ENCODE results near the gene YPEL1.
A peak's percentile ranks its signal among the peaks of the same experiment; 100 is the strongest.
"Not testable (repeated sequence)": the region's sequence is repeated elsewhere in the genome, so short reads cannot be mapped to it uniquely, and the experiment has no call there.

Gene YPEL1

GRCh38 chr22:21721195-21721852, 14.3 kb downstream of the YPEL1 start:
- not testable (repeated sequence) for DNase-seq (ENCODE audit: low read depth in 2 of 2)

- DNase-seq (ENCODE audit: low read depth in 2 of 2): not testable (repeated sequence)
These were observed 15.3 kb downstream of the YPEL1 start for GRCh38 chr22:21720191-21720859.

DNA sequence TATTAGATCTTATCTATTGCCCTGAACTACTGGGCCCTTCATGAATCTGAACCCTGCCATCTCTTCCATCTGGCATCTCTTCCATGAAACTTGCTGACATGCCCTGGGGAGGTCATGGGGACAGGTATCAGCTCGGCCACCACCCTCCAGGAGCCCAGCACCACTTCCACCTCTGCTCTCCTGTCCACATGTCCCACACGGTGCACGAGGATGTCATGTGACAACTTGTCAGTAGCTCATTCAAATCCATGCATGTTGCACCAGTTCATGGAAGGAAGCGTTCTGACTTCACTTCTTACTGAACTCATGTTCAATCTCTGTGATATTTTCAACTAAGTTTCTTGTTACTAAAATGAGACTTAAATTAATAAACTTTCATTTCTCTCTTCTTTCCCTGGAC, 16.6 kb downstream of the YPEL1 start:
- DNase-seq (ENCODE audit: low read depth in 2 of 2): no peak

- DNase-seq (ENCODE audit: low read depth in 2 of 2): no peak
These were observed 17.1 kb downstream of the YPEL1 start for GRCh38 chr22:21718499-21718898.

GRCh38 chr22:21716395-21717122, 19.0 kb downstream of the YPEL1 start:
- DNase-seq (ENCODE audit: low read depth in 2 of 2): not testable (repeated sequence)

- DNase-seq (ENCODE audit: low read depth in 2 of 2): no peak
These were observed 20.8 kb downstream of the YPEL1 start for GRCh38 chr22:21714786-21715185.

- DNase-seq (ENCODE audit: low read depth in 2 of 2): no peak
These were observed 21.4 kb downstream of the YPEL1 start for GRCh38 chr22:21714059-21714770.

GRCh38 chr22:21713428-21714058, 22.1 kb downstream of the YPEL1 start:
- no peak for DNase-seq (ENCODE audit: low read depth in 2 of 2)

DNA sequence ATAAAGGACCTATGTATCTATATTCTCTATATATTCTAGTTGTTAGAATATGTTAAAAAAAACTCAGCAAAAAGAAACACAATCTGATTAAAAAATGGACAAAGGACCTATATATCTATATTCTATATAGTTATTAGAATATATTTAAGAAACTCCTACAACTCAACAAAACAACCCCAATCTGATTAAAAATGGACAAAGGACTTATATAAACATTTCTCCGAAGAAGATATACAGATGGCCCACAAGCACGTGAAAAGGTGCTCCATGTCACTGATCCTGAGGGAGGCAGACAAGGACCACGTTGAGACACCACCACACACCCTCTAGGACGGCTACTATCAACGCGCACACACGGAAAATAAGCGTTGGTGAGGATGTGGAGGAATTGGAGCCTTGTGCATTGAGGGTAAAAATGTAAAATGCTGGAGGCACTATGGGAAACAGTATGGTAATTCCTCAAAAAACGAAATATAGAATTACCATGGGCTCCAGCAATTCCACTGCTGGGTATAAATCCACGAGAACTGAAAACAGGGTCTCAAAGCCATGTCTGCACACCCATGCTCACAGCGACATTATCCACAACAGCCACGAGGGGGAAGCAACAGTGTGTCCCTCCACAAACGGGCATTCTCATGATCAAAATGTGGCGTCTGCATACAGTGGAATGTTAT, 22.7 kb downstream of the YPEL1 start:
- peak in 1 of 2 donors; percentile 30 for DNase-seq (ENCODE audit: low read depth in 2 of 2)

DNA sequence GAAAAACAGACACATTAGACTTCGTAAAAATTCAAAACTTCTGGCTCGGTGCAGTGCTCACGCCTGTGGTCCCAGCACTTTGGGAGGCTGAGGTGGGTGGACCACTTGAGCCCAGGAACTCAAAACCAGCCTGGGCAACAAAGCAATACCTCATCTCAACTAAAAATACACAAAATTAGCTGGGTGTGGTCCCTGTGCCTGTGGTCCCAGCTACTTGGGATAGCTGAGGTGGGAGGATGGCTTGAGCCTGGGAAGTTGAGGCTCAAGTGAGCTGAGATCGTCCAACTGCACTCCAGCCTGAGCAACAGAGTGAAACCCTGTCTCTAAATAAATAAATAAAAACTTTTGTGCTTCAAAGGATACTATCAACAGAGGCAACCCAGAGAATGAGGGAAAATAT, 23.7 kb downstream of the YPEL1 start:
- DNase-seq (ENCODE audit: low read depth in 2 of 2): no peak

- DNase-seq (ENCODE audit: low read depth in 2 of 2): no peak
These were observed 25.4 kb downstream of the YPEL1 start for GRCh38 chr22:21710156-21710555.

- no peak for DNase-seq (ENCODE audit: low read depth in 2 of 2)
These were observed 25.9 kb downstream of the YPEL1 start for GRCh38 chr22:21709688-21710087.

DNA sequence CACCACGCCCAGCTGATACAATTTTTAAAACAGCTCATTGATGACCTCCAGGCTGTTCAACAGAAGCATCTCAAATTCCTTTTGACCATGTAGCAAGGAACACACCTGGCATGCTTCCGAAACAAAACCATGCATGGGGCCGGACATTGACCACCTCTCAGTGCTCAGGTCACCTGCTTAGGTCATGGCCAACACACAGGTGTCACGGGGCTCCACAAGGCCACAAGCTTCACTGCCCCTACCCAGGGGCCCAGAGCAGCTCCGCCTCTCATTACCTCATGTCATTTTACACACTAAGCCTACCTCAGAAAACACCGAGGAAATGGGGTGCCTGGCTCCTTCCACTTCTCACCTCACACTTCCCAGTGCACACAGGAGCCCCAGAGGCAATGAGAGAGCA, 26.6 kb downstream of the YPEL1 start:
- DNase-seq (ENCODE audit: low read depth in 2 of 2): no peak

GRCh38 chr22:21707677-21708076, 27.9 kb downstream of the YPEL1 start:
- DNase-seq (ENCODE audit: low read depth in 2 of 2): no peak

GRCh38 chr22:21703684-21704316, 31.8 kb downstream of the YPEL1 start:
- DNase-seq (ENCODE audit: low read depth in 2 of 2): no peak

DNA sequence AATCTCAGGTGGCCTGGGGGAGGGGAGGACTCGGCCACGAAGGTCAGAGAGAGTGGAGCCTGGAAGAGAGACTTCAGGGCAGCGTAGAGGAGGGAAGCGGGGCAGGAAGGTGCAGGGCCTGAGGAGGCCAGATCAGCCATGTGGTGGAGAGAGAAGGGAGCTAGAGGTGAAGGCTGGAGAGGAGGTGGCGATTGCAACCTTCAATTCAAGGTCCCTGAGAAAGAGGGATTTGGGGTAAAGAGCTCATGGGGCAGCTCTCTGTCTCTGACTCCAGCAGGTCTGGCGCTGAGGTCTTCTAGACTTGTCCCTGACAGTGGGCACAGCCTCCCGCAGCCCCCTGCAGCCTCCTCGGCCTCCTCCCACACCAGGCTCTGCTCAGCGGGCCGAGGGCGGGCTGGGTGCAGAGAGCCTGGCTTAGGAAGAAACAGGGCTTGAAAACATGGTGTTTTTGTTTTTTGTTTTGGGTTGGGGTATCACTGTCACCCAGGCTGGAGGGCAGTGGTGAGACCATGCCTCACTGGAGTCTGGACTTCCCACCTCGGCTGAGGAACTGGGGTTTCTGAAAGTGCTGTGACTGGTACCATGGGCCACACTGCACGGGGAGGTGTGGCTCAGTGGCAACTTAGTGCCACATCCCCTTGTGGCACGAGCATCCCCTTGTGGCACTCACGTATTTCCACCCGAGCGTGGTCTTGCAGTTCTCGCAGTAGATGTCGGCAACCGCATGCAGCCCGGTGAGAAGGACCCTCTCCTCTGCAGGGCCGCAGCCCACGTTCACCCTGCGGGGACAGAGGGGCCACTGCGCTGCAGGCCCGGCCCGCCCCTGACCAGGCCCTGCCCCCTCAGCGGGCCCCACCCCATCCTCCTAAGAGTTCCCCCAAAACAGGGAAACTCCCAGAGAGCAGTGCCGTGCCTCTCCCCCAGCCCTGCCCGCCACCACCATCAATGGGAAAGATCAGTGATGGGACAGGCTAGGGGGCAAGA, 32.6 kb downstream of the YPEL1 start:
- no peak for DNase-seq (ENCODE audit: low read depth in 2 of 2)

- DNase-seq (ENCODE audit: low read depth in 2 of 2): no peak
These were observed 33.5 kb downstream of the YPEL1 start for GRCh38 chr22:21702094-21702493.

DNA sequence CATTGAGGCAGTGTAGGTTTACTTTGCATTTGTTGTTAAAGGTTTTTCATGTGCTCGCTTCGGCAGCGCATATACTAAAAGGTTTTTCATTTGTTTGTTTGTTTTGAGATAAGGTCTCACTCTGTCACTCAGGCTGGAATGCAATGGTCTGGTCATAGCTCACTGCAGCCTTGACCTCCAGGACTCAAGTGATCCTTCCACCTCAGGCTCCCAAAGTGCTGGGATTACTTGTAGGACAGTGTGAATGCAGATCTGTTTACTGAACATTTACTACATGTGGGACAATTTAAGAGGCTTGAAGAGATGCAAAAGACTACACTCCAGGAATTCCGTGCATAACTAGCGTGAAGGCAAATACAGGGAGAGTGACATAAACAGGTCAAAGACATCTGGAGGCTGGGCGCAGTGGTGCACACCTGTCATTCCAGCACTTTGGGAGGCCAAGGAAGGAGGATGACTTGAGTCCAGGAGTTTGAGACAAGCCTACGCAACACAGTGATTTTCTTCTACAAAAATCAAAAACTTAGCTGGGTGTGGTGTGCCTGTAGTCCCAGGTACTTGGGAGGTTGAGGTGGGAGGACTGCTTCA, 34.1 kb downstream of the YPEL1 start:
- no peak for DNase-seq (ENCODE audit: low read depth in 2 of 2)

- no peak for DNase-seq (ENCODE audit: low read depth in 2 of 2)
These were observed 34.8 kb downstream of the YPEL1 start for GRCh38 chr22:21700822-21701221.
